SK-N-MC (cell line): ENCODE data around the gene TLN1.

ENCODE experiments used
- DNase-seq: peaks from one replicate; pipeline ENCODE4 v3.0.0-alpha.2; 2011; ENCODE audit warnings: low read depth, low spot score
- H3K27ac ChIP-seq: fragments of 200-600 bp; sonication (generic); 2 replicates; pipeline ENCODE4 v1.5.1; 2016; ENCODE audit warnings: mixed run types
- H3K36me3 ChIP-seq: fragments of 200-600 bp; sonication (generic); 2 replicates; pipeline ENCODE4 v1.6.1; 2017; ENCODE audit warnings: antibody characterized with exemption, low read length, mixed read lengths; ENCODE audit not compliant: insufficient read depth
- H3K4me3 ChIP-seq: fragments of 200-600 bp; sonication (generic); 2 replicates; pipeline ENCODE4 v1.5.1; 2016
- H3K9ac ChIP-seq: fragments of 200-600 bp; sonication (generic); 2 replicates; pipeline ENCODE4 v1.8.0; 2017; ENCODE audit warnings: mixed run types, mixed read lengths; ENCODE audit not compliant: insufficient read length
- H3K9me3 ChIP-seq: fragments of 200-600 bp; sonication (generic); 2 replicates; pipeline ENCODE4 v1.6.1; 2017; ENCODE audit warnings: low read depth, mild to moderate bottlenecking, antibody characterized with exemption, low read length, moderate library complexity, mixed read lengths
- EZH2 ChIP-seq: fragments of 200-600 bp; sonication (generic); IDR thresholded peaks from one replicate; pipeline ENCODE4 v1.6.1; 2017; ENCODE audit warnings: antibody characterized with exemption
- FOXP2 ChIP-seq: optimal IDR thresholded peaks from 2 replicates; pipeline ENCODE3; 2011; ENCODE audit warnings: mild to moderate bottlenecking, moderate library complexity; ENCODE audit not compliant: insufficient read depth; ENCODE audit errors: extremely low read length, control extremely low read depth
- POLR2AphosphoS5 ChIP-seq: IDR thresholded peaks from 2 replicates; pipeline ENCODE4 v1.6.1; 2012; ENCODE audit warnings: mild to moderate bottlenecking, low read depth, low read length, borderline replicate concordance

Gene TLN1

GRCh38 chr9:35769763-35770162, 37.8 kb upstream of the TLN1 start:
- H3K27ac ChIP-seq, result no peak overlapping the region
- TF ChIP-seq POLR2AphosphoS5, result no peak
- TF ChIP-seq FOXP2, result no peak
- TF ChIP-seq EZH2, result no peak
- no peaks in the 10 kb centered on the region for H3K9me3 ChIP-seq
- H3K4me3 ChIP-seq, result no peak overlapping the region
- no peak overlapping the region for H3K9ac ChIP-seq
- DNase-seq, result no peak
- no peaks in the 10 kb centered on the region for H3K36me3 ChIP-seq

GRCh38 chr9:35767458-35767857, 35.5 kb upstream of the TLN1 start:
- Histone ChIP-seq H3K27ac (no peak overlapping the region), H3K36me3 (no peaks in the 10 kb centered on the region), H3K4me3 (no peak overlapping the region), H3K9me3 (no peaks in the 10 kb centered on the region), H3K9ac (no peak overlapping the region)
- no peak for DNase-seq
- TF ChIP-seq POLR2AphosphoS5, result no peak

GRCh38 chr9:35766997-35767396, 35.0 kb upstream of the TLN1 start:
- Histone ChIP-seq H3K9ac (no peak overlapping the region), H3K36me3 (no peaks in the 10 kb centered on the region), H3K4me3 (no peak overlapping the region), H3K9me3 (no peaks in the 10 kb centered on the region), H3K27ac (no peak overlapping the region)
- no peak for TF ChIP-seq POLR2AphosphoS5
- TF ChIP-seq EZH2, result no peak
- no peak for TF ChIP-seq FOXP2
- no peak for DNase-seq

GRCh38 chr9:35763803-35764202, 31.8 kb upstream of the TLN1 start:
- Histone ChIP-seq H3K9ac (no peak overlapping the region), H3K4me3 (no peak overlapping the region), H3K9me3 (no peaks in the 10 kb centered on the region), H3K36me3 (no peaks in the 10 kb centered on the region), H3K27ac (no peak overlapping the region)
- TF ChIP-seq FOXP2 (no peak), POLR2AphosphoS5 (no peak), EZH2 (no peak)
- DNase-seq, result no peak

- no peak overlapping the region for H3K4me3 ChIP-seq
- no peak for DNase-seq
- no peaks in the 10 kb centered on the region for H3K36me3 ChIP-seq
- H3K9me3 ChIP-seq, result no peaks in the 10 kb centered on the region
- no peak overlapping the region for H3K9ac ChIP-seq
- no peak for TF ChIP-seq POLR2AphosphoS5
- no peak for TF ChIP-seq EZH2
- TF ChIP-seq FOXP2, result no peak
- H3K27ac ChIP-seq, result no peak overlapping the region
Measured at GRCh38 chr9:35763181-35763580, 31.2 kb upstream of the TLN1 start.

GRCh38 chr9:35760651-35761050, 28.7 kb upstream of the TLN1 start:
- no peak overlapping the region for H3K27ac ChIP-seq

GRCh38 chr9:35759795-35760194, 27.8 kb upstream of the TLN1 start:
- Histone ChIP-seq H3K36me3 (no peaks in the 10 kb centered on the region), H3K4me3 (no peak overlapping the region), H3K9ac (no peak overlapping the region), H3K27ac (no peak overlapping the region), H3K9me3 (no peaks in the 10 kb centered on the region)
- TF ChIP-seq FOXP2 (no peak), EZH2 (no peak), POLR2AphosphoS5 (no peak)
- DNase-seq, result no peak

More at GRCh38 chr9:35760651-35761050, 28.7 kb upstream of the TLN1 start:
- no peak for TF ChIP-seq POLR2AphosphoS5
- no peak for TF ChIP-seq FOXP2
- TF ChIP-seq EZH2, result no peak
- DNase-seq, result no peak
- Histone ChIP-seq H3K9ac (no peak overlapping the region), H3K4me3 (no peak overlapping the region), H3K36me3 (no peaks in the 10 kb centered on the region), H3K9me3 (no peaks in the 10 kb centered on the region)

- no peak for TF ChIP-seq POLR2AphosphoS5
- TF ChIP-seq FOXP2, result no peak
- TF ChIP-seq EZH2, result no peak
- H3K27ac ChIP-seq, result no peak overlapping the region
- H3K9me3 ChIP-seq, result no peaks in the 10 kb centered on the region
- H3K9ac ChIP-seq, result no peak overlapping the region
- DNase-seq, result no peak
- no peaks in the 10 kb centered on the region for H3K36me3 ChIP-seq
- H3K4me3 ChIP-seq, result peak overlapping the region; percentile 86; the same call in 1 of the 2 replicates
Measured at GRCh38 chr9:35758475-35759050, 26.6 kb upstream of the TLN1 start.

GRCh38 chr9:35757892-35758275, 25.9 kb upstream of the TLN1 start:
- Histone ChIP-seq H3K36me3 (peaks cover 6% of the 10 kb centered on the region; the same call in 1 of the 2 replicates), H3K9ac (peak overlapping the region; percentile 80), H3K4me3 (peak overlapping the region; percentile 86), H3K9me3 (no peaks in the 10 kb centered on the region), H3K27ac (no peak overlapping the region)
- DNase-seq, result no peak
- TF ChIP-seq EZH2 (no peak), FOXP2 (no peak), POLR2AphosphoS5 (no peak)
